Colon (tissue), 2 donors: Measurements from ENCODE around the gene MAD2L1BP.

ENCODE experiments used
- FAIRE-seq: peaks from 2 replicates; lab custom pipeline; 2012; peaks lifted over from hg19 to GRCh38; lab: Jason Lieb, UNC
- donor health status: control.
- donor health status: control.

MAD2L1BP gene

GRCh38 chr6:43667245-43668150 lies 31.9 kb downstream of the MAD2L1BP start:
- no peak for FAIRE-seq

GRCh38 chr6:43668151-43669028 lies 32.8 kb downstream of the MAD2L1BP start:
- no peak for FAIRE-seq

GRCh38 chr6:43669050-43669921 lies 33.6 kb downstream of the MAD2L1BP start:
- FAIRE-seq = no peak

- FAIRE-seq = no peak
Observed at GRCh38 chr6:43669922-43670622, 34.4 kb downstream of the MAD2L1BP start.

- no peak for FAIRE-seq
Observed at GRCh38 chr6:43670623-43670986, 35.0 kb downstream of the MAD2L1BP start.

GRCh38 chr6:43671011-43671800 lies 35.6 kb downstream of the MAD2L1BP start:
- no peak for FAIRE-seq

- no peak for FAIRE-seq
Observed at GRCh38 chr6:43671801-43672690, 36.4 kb downstream of the MAD2L1BP start.

- no peak for FAIRE-seq
Observed at GRCh38 chr6:43673444-43674084, 37.9 kb downstream of the MAD2L1BP start.

- no peak for FAIRE-seq
Observed at GRCh38 chr6:43674291-43674690, 38.7 kb downstream of the MAD2L1BP start.

- FAIRE-seq = no peak
Observed at GRCh38 chr6:43674921-43675320, 39.3 kb downstream of the MAD2L1BP start.

- no peak for FAIRE-seq
Observed at GRCh38 chr6:43676962-43677606, 41.4 kb downstream of the MAD2L1BP start.

GRCh38 chr6:43677759-43678158 lies 42.1 kb downstream of the MAD2L1BP start:
- FAIRE-seq = no peak

- FAIRE-seq = no peak
Observed at GRCh38 chr6:43678341-43678740, 42.7 kb downstream of the MAD2L1BP start.

- FAIRE-seq = no peak
Observed at GRCh38 chr6:43679057-43679456, 43.4 kb downstream of the MAD2L1BP start.

GRCh38 chr6:43680308-43681200 lies 44.9 kb downstream of the MAD2L1BP start:
- no peak for FAIRE-seq

GRCh38 chr6:43681303-43681702 lies 45.7 kb downstream of the MAD2L1BP start:
- no peak for FAIRE-seq

GRCh38 chr6:43682724-43683429 lies 47.2 kb downstream of the MAD2L1BP start:
- no peak for FAIRE-seq
